HG02938 (cell line): ENCODE results near the gene AOC1.
"Not testable (repeated sequence)": the region's sequence is repeated elsewhere in the genome, so short reads cannot be mapped to it uniquely, and the experiment has no call there.

Experiments
- ATAC-seq: cut with Tn5 transposase; IDR thresholded peaks from one replicate; pipeline ENCODE4 v1.9.1; 2021; ENCODE audit warnings: mild to moderate bottlenecking, moderate library complexity; ENCODE audit not compliant: unreplicated experiment

Gene AOC1

GRCh38 chr7:150891740-150892139 lies 39.4 kb downstream of the AOC1 start:
- no peak for ATAC-seq

- no peak for ATAC-seq
These were observed 43.5 kb downstream of the AOC1 start for GRCh38 chr7:150895809-150896208.

GRCh38 chr7:150896562-150897209 lies 44.4 kb downstream of the AOC1 start:
- no peak for ATAC-seq

GRCh38 chr7:150897502-150898474 lies 45.5 kb downstream of the AOC1 start:
- ATAC-seq, result peak; percentile 63

GRCh38 chr7:150898475-150899011 lies 46.2 kb downstream of the AOC1 start:
- no peak for ATAC-seq

GRCh38 chr7:150900675-150901074 lies 48.4 kb downstream of the AOC1 start:
- no peak for ATAC-seq

- ATAC-seq, result no peak
These were observed 49.1 kb downstream of the AOC1 start for GRCh38 chr7:150901160-150902035.

GRCh38 chr7:150902078-150903033 lies 50.0 kb downstream of the AOC1 start:
- no peak for ATAC-seq

- ATAC-seq, result no peak
These were observed 51.3 kb downstream of the AOC1 start for GRCh38 chr7:150903606-150904005.

DNA sequence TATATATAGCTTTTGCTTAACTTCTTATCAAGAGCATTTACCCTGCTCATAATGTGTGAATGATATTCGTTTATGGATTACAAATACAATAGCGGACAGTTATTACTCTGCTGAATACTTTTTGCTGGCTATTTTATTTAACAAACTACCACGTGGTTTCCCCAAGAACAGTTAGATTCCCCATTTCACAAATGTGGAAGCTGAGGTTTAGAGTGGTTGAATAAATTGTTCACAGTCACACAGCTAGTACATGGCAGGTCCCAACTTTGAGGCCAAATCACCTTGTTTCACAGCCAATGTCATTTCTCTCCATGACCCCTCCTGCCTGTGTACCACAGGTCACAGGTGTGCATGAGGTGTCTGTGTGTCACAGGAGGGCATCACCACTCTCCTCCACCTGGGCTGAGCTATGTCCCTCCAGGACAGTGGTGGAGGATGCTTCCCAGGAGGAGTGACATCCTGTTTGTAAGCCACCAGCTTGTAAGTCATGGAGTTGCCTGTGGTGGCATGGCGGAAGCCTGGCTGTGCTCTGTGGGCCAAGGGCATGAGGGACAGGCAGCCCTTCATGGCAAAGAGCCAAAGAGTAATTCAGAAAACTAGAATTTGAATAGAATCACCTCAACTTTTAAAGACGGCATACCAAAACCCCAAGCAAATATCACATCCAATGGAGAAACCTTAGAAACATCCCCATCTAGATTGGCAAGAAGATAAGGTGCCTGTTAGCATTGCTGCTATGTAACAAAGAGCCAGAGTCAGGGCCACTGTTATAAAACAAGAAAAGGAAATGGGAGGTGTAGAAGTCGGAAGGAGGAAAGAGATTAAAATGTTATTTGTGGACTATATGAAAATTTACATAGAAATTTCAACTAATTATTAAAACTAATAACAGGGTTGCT lies 51.9 kb downstream of the AOC1 start:
- ATAC-seq, result no peak

DNA sequence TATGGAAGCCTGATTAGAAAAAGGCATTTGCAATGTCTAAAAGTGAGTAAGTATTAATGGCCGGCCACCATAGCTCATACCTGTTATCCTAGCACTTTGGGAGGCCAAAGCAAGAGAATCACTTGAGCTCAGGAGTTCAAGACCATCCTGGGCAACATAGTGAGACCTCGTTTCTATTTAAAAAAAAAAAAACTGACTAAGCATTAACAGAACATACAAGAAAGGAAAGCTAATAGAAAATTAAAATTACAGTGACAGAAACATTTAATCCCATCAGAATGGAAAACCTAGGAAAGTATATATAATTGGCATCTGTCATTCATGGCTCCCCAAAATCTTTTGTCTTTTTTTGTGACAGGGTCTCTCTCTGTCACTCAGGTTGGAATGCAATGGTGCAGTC lies 55.9 kb downstream of the AOC1 start:
- ATAC-seq, result no peak

- no peak for ATAC-seq
These were observed 57.1 kb downstream of the AOC1 start for GRCh38 chr7:150909200-150909995.

GRCh38 chr7:150910305-150910995 lies 58.1 kb downstream of the AOC1 start:
- not testable (repeated sequence) for ATAC-seq

- no peak for ATAC-seq
These were observed 58.7 kb downstream of the AOC1 start for GRCh38 chr7:150910996-150911422.
